MM.1S (cell line): ENCODE results near the gene PSMG2.

ENCODE experiments used
- DNase-seq: peaks from one replicate; pipeline ENCODE4 v3.0.0-alpha.2; 2015
- H2AFZ ChIP-seq: fragments of 300-600 bp; sonication (generic); 2 replicates; pipeline ENCODE4 v1.6.0; 2016; ENCODE audit warnings: antibody characterized with exemption, low read length
- H3F3A ChIP-seq: fragments of 300-600 bp; sonication (generic); 2 replicates; pipeline ENCODE4 v1.6.1; 2016; ENCODE audit warnings: mild to moderate bottlenecking, antibody characterized with exemption, low read length, moderate library complexity, mixed read lengths; ENCODE audit not compliant: insufficient read depth
- H3K27ac ChIP-seq: fragments of 300-600 bp; sonication (generic); 2 replicates; pipeline ENCODE4 v1.5.1; 2016; ENCODE audit warnings: mild to moderate bottlenecking, low read length
- H3K27me3 ChIP-seq: fragments of 300-600 bp; sonication (generic); replicated peaks from 2 replicates; pipeline ENCODE4 v1.6.0; 2016; ENCODE audit warnings: low read length; ENCODE audit not compliant: insufficient read depth
- H3K36me3 ChIP-seq: fragments of 300-600 bp; sonication (generic); replicated peaks from 2 replicates; pipeline ENCODE4 v1.6.1; 2016; ENCODE audit warnings: mild to moderate bottlenecking, low read length, mixed read lengths; ENCODE audit not compliant: insufficient read depth
- H3K4me1 ChIP-seq: fragments of 300-600 bp; sonication (generic); 2 replicates; pipeline ENCODE4 v1.6.1; 2016; ENCODE audit warnings: low read length, mixed read lengths
- H3K4me2 ChIP-seq: fragments of 300-600 bp; sonication (generic); 2 replicates; pipeline ENCODE4 v1.6.0; 2016; ENCODE audit warnings: low read depth, low read length
- H3K4me3 ChIP-seq: fragments of 300-600 bp; sonication (generic); 2 replicates; pipeline ENCODE4 v1.5.1; 2016; ENCODE audit warnings: low read length, mixed read lengths
- H3K79me2 ChIP-seq: fragments of 300-600 bp; sonication (generic); 2 replicates; pipeline ENCODE4 v1.6.1; 2016; ENCODE audit warnings: mixed run types, low read length, mixed read lengths
- H3K9ac ChIP-seq: fragments of 300-600 bp; sonication (generic); 2 replicates; pipeline ENCODE4 v1.6.1; 2016; ENCODE audit warnings: low read length, mixed read lengths
- H3K9me2 ChIP-seq: fragments of 300-600 bp; sonication (generic); replicated peaks from 2 replicates; pipeline ENCODE4 v1.6.1; 2016; ENCODE audit warnings: mild to moderate bottlenecking, low read length, mixed read lengths; ENCODE audit not compliant: insufficient read depth
- H3K9me3 ChIP-seq: fragments of 300-600 bp; sonication (generic); replicated peaks from 2 replicates; pipeline ENCODE4 v1.6.1; 2016; ENCODE audit warnings: mild to moderate bottlenecking, low read length, mixed read lengths; ENCODE audit not compliant: insufficient read depth
- H4K20me1 ChIP-seq: fragments of 300-600 bp; sonication (generic); 2 replicates; pipeline ENCODE4 v1.6.1; 2016; ENCODE audit warnings: mild to moderate bottlenecking, low read length, moderate library complexity, mixed read lengths; ENCODE audit not compliant: insufficient read depth
- EZH2 ChIP-seq: fragments of 300-600 bp; sonication (generic); optimal IDR thresholded peaks from 2 replicates; pipeline ENCODE3; 2017; ENCODE audit warnings: low read depth, mild to moderate bottlenecking, antibody characterized with exemption, low read length, mixed read lengths
- EZH2phosphoT487 ChIP-seq: fragments of 300-600 bp; sonication (generic); IDR thresholded peaks from 2 replicates; pipeline ENCODE4 v1.6.1; 2018; ENCODE audit warnings: antibody characterized with exemption, low read length
- TF ChIP-seq, protein P1 (sequence below): fragments of 300-600 bp; sonication (generic); IDR thresholded peaks from 2 replicates; pipeline ENCODE4 v1.5.1; 2016; ENCODE audit warnings: antibody characterized with exemption, low read length, mixed read lengths

The PSMG2 gene

DNA sequence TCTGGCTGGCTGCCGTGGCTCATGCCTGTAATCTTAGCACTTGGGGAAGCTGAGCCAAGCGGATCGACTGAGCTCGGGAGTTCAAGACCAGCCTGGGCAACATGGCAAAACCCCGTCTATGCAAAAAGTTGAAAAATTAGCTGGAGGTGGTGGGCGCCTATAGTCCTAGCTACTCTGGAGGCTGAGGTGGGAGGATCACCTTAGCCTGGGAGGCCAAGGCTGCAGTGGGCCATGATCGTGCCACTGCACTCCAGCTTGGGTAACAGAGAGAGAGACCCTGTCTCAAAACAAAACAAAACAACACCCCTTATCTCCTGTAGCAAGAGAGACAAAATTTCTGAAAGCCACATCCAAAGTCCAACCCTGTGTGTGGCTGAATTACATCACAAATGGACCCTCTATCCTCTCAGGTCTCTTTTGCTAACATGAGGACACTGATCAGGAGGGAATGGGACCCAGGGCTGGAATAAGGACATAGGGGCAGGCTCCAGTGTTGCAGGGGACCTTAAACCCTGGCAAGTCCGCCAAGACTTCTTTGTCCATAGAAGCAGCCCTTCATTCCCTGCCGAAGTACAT is 64.8 kb downstream of the PSMG2 start:
- H3K79me2 ChIP-seq, result no peaks in the 10 kb centered on the region

DNA sequence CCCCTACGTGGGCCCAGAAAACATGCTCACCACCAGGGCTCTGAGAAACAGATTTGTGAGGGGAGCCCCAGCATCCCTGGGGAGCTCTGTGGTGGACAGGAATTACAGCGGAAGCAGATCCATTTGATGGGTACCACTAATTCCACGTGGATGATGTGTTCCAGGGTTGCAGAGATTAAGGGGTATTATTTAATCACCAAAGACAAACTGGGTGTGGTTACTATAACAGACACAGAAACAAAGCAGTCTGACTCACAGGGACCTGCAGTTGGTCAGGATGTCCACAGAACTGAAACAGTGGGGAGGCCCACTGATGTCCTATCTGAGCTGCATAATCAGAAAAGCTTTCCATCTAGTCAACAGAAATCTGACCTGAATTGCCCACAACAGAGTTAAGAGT is 65.8 kb downstream of the PSMG2 start:
- Histone ChIP-seq H3K36me3 (no peaks in the 10 kb centered on the region), H3K9me3 (no peaks in the 10 kb centered on the region), H3K9me2 (no peaks in the 10 kb centered on the region), H2AFZ (no peak overlapping the region), H3K4me3 (no peak overlapping the region), H3K79me2 (no peaks in the 10 kb centered on the region), H3K4me1 (no peaks in the 10 kb centered on the region), H3K27me3 (no peaks in the 10 kb centered on the region), H3F3A (no peaks in the 10 kb centered on the region), H3K4me2 (no peak overlapping the region), H4K20me1 (no peaks in the 10 kb centered on the region), H3K27ac (no peak overlapping the region), H3K9ac (no peak overlapping the region)
- TF ChIP-seq, protein P1, sequence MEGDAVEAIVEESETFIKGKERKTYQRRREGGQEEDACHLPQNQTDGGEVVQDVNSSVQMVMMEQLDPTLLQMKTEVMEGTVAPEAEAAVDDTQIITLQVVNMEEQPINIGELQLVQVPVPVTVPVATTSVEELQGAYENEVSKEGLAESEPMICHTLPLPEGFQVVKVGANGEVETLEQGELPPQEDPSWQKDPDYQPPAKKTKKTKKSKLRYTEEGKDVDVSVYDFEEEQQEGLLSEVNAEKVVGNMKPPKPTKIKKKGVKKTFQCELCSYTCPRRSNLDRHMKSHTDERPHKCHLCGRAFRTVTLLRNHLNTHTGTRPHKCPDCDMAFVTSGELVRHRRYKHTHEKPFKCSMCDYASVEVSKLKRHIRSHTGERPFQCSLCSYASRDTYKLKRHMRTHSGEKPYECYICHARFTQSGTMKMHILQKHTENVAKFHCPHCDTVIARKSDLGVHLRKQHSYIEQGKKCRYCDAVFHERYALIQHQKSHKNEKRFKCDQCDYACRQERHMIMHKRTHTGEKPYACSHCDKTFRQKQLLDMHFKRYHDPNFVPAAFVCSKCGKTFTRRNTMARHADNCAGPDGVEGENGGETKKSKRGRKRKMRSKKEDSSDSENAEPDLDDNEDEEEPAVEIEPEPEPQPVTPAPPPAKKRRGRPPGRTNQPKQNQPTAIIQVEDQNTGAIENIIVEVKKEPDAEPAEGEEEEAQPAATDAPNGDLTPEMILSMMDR, result no peak
- no peak for DNase-seq

More for the DNA sequence above, 64.8 kb downstream of the PSMG2 start:
- Histone ChIP-seq H3K27me3 (no peaks in the 10 kb centered on the region), H3F3A (no peaks in the 10 kb centered on the region), H3K9ac (no peak overlapping the region), H3K4me3 (no peak overlapping the region), H2AFZ (no peak overlapping the region), H3K9me3 (no peaks in the 10 kb centered on the region), H3K9me2 (no peaks in the 10 kb centered on the region), H4K20me1 (no peaks in the 10 kb centered on the region), H3K4me2 (no peak overlapping the region), H3K27ac (no peak overlapping the region), H3K36me3 (no peaks in the 10 kb centered on the region), H3K4me1 (no peaks in the 10 kb centered on the region)
- no peak for DNase-seq
- TF ChIP-seq EZH2phosphoT487 (no peak), EZH2 (no peak)
- TF ChIP-seq, protein P1, result no peak

DNA sequence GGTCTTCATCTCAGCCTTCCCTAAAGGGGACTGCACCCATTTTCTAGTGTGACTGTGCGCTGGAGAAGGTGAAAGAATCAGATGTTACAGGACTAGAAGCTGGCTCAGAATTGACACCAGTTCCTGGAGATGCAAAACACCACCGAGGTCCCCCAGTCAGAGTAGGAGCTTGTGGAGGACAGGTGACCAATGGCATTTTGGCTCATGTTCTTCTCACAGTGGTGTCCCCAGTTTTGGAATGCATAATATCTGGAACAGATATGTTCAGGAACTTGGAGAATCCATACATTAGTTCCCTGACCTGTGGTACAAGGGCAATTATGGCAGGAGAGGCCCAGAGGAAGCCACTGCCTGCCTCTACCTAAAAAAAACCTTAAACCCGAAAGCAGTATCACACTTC is 66.3 kb downstream of the PSMG2 start:
- Histone ChIP-seq H4K20me1 (no peaks in the 10 kb centered on the region), H3K9me2 (no peaks in the 10 kb centered on the region), H3K36me3 (no peaks in the 10 kb centered on the region), H3K4me2 (no peak overlapping the region), H3F3A (no peaks in the 10 kb centered on the region), H3K27me3 (no peaks in the 10 kb centered on the region), H3K9me3 (no peaks in the 10 kb centered on the region), H3K9ac (no peak overlapping the region), H3K79me2 (no peaks in the 10 kb centered on the region), H3K27ac (no peak overlapping the region), H3K4me3 (no peak overlapping the region), H2AFZ (no peak overlapping the region), H3K4me1 (no peaks in the 10 kb centered on the region)
- no peak for DNase-seq
- TF ChIP-seq EZH2 (no peak), EZH2phosphoT487 (no peak)
- TF ChIP-seq, protein P1, result no peak
